ENCODE data around the gene CELSR1.

DNA sequence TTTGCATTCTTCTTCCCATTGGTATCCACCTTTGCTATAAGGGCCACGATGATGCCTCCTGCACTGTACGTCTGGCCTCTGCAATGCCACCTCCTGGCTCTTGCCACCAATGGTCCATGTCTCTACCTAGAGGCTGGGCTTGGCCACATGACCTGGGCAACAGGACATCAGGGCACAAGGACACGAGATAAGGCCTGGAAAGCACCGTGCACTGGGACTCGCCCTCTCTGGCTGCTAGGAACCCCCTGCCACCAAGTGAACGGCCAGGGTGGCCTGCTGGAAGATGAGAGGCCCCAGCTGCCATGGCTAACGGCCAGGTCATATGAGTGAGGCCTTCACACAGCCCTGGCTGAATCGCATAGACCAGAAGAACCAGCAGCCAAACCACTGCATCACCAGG is 114.5 kb downstream of the CELSR1 start:
- TF ChIP-seq, protein P1, sequence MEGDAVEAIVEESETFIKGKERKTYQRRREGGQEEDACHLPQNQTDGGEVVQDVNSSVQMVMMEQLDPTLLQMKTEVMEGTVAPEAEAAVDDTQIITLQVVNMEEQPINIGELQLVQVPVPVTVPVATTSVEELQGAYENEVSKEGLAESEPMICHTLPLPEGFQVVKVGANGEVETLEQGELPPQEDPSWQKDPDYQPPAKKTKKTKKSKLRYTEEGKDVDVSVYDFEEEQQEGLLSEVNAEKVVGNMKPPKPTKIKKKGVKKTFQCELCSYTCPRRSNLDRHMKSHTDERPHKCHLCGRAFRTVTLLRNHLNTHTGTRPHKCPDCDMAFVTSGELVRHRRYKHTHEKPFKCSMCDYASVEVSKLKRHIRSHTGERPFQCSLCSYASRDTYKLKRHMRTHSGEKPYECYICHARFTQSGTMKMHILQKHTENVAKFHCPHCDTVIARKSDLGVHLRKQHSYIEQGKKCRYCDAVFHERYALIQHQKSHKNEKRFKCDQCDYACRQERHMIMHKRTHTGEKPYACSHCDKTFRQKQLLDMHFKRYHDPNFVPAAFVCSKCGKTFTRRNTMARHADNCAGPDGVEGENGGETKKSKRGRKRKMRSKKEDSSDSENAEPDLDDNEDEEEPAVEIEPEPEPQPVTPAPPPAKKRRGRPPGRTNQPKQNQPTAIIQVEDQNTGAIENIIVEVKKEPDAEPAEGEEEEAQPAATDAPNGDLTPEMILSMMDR (IDR thresholded peaks at IDR 0.05; ENCODE audit: low read depth, low read length): no peak
- no peak for TF ChIP-seq EZH2phosphoT487 (IDR thresholded peaks at IDR 0.05; ENCODE audit: low read depth)

Measured in OCI-LY3 (cell line).